GM12891 (cell line): ENCODE results near the gene BCAN.

Experiments
- POLR2A ChIP-seq: IDR thresholded peaks from 2 replicates; pipeline ENCODE4 v1.6.1; 2011; ENCODE audit warnings: low read depth, low read length, control low read depth
- POLR2AphosphoS5 ChIP-seq: IDR thresholded peaks from 2 replicates; pipeline ENCODE4 v1.6.1; 2011; ENCODE audit warnings: low read depth, low read length, control low read depth
- TAF1 ChIP-seq: IDR thresholded peaks from 2 replicates; pipeline ENCODE4 v1.6.1; 2011; ENCODE audit warnings: low read depth, low read length, control low read depth

GRCh38 chr1:156616463-156616862 lies 25.5 kb upstream of the BCAN start:
- TF ChIP-seq POLR2A (no peak), POLR2AphosphoS5 (no peak), TAF1 (no peak)
